HG03571 (cell line): ENCODE results near the gene DTX2.
A peak's percentile ranks its signal among the peaks of the same experiment; 100 is the strongest.
"Not testable (repeated sequence)": the region's sequence is repeated elsewhere in the genome, so short reads cannot be mapped to it uniquely, and the experiment has no call there.

Source experiments
- ATAC-seq: cut with Tn5 transposase; IDR thresholded peaks from one replicate; pipeline ENCODE4 v1.9.1; 2021; ENCODE audit not compliant: unreplicated experiment

Gene DTX2

DNA sequence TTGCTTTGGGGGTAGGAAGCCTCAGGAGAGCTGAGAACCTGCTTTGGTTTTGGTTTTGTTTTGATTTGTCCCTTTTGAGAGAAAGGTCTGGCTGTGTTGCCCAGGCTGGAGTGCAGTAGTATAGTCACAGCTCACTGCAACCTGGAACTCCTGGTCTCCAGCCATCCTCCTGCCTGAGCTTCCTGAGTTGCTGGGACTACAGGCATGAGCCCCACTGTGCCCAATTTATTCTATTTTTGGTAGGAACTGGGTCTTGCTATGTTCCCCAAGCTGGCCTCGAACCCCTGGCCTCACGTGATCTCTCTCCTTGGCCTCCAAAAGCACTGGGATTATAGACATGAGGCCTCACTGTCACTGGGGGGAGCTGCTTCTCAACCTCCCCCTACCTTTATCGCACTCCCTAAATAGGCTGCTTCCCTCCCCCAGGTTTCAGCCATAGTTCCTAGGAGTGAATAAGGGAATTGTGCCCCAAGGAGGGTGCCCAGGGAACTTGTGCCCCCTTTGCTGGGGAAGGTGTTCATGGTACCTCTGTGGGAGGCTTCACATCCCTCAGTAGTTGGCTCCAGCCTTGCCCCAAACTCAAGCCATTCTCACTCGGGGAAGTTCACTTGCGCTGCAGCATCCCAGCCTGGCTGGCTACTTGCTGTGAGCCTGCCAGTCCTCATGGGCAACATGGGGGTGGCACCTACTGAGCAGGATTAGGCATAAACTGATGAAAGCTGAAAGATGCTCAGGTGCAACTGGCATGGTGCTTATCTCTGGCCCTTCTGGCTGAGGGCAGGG lies 18.7 kb upstream of the DTX2 start:
- ATAC-seq = not testable (repeated sequence)

DNA sequence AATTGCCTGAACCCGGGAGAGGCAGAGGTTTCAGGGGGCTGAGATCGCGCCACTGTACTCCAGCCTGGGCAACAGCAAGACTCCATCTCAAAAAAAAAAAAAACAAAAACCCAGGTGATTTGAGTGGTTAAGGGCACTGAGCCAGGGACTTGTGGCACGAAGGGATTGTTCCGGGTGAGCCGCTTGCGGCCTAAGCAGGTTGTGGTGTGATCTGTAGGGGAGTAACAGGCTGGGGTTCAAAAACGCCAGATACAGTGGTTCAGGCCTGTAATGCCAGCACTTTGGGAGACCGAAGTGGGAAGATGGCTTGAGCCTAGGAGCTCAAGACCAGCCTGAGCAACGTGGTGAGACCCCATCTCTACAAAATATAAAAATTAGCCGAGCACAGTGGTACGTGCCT lies 17.7 kb upstream of the DTX2 start:
- peak; percentile 44 for ATAC-seq

DNA sequence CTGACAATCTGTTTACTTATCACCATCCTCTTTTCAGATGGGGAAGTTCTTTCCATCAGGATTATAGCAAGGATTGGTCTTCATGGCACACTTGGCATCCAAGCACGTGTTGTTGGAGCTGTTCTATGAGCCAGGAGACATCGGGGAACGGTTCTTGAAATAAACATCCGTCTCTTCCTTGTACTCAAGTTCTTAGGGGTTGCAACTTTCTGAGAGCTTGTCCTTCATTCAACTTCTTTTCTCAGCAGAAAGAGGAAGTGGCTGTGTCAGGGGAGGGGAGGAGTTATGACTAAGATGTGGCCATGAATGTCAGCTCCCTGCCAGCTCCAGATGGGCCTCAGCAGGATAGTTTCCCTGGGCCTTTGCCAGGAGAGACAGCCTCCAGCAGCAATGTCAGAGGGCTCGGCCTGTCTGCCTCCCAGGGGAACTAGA lies 15.9 kb upstream of the DTX2 start:
- peak; percentile 82 for ATAC-seq

DNA sequence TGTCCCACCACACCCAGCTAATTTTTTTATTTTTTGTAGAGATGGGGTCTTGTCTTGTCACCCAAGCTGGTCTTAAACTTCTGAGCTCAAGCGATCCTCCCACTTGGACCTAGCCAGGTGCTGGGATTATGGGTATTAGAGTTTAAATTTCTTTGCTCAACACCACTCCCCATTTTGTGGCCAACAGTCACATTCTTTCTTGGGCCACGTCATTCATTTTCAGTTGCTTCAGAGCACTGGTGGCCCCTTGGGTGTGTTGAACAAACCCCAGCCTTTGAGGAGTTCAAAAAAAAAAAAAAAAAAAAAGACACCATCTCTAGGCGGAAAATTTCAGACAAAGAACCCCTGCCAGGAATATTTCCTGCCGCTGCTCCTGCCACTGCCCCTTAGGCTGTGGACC lies 4.5 kb upstream of the DTX2 start:
- ATAC-seq = not testable (repeated sequence)

DNA sequence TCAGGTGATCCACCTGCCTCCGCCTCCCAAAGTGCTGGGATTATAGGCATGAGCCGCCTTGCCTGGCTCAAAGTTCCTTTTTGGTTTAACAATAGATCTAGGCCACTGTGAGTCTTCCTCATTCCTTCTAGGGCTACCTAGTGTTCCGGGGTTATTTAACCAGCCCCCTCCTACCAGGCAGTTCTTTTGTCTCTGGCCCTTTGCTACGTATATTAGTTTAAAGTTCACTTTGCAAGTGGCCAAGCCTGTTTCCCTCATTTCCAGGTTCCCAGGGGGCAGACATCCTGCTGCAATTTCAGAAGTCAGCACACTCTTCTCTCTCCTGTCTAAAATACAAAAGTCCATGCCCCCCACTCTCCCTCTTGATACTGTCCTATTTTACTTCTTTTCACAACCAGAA lies 3.0 kb upstream of the DTX2 start:
- ATAC-seq = not testable (repeated sequence)

DNA sequence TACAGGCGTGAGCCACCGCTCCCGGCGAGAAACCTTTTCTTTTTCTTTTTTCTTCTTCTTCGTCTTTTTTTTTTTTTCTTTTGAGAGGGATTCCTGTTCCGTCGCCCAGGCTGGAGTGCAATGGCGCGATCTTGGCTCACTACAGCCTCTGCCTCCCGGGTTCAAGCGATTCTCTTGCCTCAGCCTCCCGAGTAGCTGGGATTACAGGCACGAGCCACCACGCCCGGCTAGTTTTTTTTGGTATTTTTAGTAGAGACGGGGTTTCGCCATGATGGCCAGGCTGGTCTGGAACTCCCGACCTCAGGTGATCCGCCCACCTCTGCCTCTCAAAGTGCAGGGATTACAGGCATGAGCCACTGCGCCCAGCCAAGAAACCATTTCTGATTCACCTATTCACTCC lies 742 bp upstream of the DTX2 start:
- ATAC-seq = not testable (repeated sequence)

DNA sequence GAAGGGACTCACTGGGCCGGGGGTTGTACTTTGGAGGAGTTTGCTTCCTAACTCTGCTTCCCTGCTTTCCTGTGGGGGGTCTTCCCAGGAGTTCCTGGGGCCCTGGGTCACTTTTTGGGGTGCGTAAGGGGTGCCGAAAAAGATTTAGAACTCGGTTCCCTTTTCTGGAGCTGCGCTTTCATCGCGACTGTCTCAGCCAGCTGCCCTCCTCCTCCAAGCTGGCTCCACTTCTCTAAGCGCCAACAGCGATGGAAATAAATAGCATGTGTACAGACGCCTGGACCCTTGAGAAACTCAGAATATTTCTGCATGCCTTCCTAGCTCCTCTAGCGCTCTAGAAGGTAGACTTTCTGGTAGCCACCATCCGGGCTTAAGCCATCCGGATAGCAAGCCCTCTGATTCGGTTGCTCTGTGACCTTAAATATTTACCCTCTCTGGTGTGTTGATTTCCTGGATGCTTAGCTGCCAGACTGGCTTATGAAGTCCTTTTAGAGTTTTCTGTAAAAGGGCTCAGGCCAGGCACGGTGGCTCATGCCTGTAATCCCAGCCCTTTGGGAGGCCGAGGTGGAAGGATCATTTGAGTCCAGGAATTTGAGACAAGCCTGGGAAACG lies 868 bp downstream of the DTX2 start:
- not testable (repeated sequence) for ATAC-seq

DNA sequence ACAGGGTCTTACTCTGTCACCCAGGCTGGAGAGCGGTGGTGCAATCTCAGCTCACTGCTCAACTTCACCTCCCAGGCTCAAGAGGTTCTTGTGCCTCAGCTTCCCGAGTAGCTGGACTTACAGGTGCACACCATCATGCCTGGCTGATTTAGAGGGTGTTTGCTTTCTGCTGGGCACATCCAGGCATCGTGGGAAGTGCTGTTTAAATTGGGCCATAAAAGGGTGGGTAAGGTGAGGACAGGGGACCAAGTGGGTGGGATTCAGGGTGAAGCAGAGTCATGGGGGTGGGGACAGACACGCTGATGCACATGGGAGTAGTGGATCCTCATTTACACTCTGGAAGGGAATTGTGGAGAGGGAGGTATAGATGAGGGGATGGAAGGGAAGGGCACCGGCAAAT lies 3.5 kb downstream of the DTX2 start:
- not testable (repeated sequence) for ATAC-seq

DNA sequence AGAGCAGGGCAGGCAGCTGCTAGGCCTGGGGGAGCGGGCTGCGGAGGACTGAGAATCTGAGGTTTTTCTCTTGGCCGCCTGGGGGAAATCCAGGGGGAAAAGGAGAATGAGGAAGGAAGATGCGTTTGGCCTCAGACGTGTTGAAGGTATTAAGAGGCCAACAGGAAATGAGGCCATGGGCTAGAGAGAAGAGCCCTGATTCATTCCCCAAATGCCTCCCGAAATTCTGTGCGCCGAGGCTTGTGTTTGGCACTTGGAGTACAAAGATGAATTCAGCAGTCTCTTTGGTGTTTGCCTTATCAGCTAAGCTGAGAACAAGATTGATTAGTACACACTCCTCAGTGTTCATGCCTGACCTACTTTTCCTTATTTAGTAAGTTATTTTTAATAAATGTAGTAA lies 4.4 kb downstream of the DTX2 start:
- not testable (repeated sequence) for ATAC-seq

DNA sequence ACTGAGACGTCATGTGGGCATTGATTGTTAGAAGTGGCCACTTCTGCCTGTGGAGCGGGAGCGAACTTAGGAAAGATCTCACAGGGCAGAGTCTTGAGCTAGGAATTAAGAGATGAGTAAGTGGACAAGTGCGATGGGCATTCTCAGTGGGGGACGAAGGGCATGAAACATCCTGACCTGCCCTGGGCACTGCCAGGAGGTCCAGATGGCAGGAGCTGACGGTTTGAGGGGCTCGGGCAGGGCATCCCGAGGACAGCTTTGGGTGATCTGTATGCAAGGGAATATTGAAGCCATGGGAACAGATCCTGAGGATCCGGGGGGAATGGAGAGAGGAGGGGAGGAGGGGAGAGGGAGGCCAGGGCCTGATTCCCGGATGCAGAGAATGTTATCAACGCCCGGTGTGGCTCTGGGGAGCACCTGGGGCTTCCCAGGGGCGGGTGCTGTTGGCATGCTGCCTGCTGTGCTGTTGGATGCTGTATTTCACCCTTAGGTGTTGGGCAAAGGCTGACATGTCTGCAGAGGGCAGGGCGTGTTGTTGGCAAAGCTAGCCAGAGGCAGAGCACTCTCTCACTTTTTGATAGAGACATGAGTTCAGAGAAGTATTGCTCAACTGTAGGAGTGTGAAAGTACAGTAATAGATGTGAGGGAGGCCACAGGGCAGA lies 6.4 kb downstream of the DTX2 start:
- ATAC-seq = not testable (repeated sequence)

DNA sequence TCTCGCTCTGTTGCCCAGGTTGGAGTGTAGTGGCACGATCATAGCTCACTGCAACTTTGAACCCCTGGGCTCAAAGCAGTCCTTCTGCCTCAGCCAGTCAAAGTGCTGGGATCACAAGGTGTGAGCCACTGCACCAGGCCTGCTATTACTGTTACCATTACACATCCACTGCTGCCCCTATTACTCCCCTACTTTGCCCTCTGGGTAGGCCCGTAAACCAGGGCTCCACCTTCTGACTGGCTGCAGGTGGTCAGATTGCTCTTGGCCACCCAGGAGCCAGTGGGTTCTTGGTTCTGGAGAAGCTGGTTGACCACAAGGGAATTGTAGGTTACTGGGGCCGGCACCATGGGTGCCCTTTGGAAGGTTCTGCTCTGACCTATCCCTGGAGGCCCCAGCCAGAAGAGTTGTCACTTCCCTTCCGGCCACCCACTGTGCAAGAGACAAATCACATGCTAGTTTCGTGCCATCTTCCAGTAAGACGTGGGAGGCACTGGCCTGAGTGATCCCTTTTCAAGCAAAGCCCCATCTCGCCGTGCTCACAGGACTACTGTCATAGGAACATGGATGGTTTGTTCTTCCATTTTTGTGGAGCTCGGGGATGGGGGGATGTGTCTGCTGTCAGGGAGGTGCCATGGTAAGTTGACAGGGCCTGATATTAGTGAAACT lies 10.2 kb downstream of the DTX2 start:
- not testable (repeated sequence) for ATAC-seq

DNA sequence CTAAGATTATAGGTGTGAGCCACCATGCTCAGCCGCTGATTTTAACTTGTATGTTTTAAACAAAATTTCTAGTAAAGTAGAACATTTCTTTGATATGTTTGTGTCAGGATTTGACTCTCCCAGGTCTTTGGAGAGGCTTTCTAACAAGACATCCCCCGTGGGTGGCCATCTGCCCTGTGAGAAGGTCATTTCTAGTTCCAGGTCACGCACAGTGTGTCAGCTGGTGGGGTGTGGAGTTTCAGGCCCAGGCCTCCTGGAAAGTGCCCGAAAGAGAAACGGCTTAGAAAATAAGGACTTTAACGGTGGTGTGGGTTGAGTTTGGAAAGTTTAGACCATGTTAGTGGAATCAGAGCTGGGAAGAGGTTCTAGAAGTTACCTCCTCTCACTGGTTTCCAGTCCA lies 11.6 kb downstream of the DTX2 start:
- not testable (repeated sequence) for ATAC-seq

DNA sequence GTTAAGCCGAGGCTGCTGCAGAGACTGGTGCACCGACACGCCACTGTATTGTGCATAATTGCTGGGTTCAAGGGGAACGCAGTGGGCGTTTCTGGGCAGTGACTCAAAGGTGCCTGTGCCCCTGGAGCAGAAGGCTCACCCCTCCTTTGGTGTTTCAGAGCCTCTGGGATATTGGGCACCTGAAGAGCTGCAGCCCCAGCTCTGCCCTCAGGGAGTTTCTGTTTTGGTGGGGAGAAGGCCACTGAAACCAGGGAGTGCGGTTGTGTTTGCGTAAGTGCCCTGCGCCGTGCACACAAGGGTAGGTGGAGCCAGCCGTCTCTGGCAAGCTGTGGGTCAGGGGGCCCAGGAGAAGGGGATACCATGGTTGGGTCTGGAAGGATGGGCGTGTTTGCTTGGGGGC lies 14.8 kb downstream of the DTX2 start:
- ATAC-seq = not testable (repeated sequence)

DNA sequence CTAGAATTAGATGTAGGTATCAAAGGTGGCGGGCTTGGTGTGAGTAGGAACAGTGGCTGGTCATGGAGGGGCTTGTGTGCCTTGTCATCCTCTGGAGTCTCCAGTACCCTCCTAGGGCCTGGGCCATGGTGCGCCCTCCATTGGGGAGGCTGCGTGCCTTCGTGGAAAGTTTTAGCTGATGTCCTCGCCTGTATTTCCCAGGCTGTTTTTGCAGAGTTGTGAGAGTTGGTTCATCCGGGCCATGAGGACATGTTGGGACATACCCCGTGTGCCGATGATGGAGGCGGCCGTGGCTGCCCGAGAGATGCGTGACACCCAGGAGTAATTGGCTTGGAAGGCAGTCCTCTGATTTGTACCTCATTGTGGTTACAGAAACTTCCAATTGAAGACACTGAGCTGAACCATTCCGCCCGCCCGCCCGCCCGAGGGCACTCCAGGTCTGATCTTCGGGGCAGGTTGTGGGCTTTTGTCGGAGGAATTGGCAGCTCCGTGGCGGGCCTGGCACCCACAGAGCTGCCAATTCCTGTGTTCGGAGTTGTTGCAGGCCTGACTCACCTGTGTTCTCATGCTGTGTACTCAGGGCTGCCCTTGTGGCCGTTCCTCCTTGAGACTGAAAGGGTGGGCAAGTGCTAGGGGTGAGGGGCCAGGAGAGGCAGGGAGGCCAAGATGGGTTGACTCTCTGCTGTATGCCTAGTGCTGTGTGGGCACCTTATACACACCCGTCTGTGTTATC lies 15.4 kb downstream of the DTX2 start:
- not testable (repeated sequence) for ATAC-seq

DNA sequence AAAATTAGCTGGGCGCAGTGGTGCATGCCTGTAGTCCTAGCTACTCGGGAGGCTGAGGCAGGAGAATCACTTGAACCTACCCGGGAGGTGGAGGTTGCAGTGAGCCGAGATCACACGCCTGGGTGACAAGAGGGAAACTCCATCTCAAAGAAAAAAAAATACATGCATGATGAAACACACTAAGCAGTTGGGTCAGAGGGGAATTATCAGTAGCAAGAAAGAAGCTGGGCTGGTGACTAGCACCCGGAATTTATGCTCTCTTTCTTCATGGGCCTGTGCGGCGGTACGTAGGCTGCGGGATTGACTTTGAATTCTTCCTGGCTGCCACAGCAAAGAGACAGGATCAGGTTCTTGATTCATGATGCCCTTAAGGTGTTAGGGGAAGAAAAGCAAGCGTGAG lies 18.1 kb downstream of the DTX2 start:
- ATAC-seq = not testable (repeated sequence)

DNA sequence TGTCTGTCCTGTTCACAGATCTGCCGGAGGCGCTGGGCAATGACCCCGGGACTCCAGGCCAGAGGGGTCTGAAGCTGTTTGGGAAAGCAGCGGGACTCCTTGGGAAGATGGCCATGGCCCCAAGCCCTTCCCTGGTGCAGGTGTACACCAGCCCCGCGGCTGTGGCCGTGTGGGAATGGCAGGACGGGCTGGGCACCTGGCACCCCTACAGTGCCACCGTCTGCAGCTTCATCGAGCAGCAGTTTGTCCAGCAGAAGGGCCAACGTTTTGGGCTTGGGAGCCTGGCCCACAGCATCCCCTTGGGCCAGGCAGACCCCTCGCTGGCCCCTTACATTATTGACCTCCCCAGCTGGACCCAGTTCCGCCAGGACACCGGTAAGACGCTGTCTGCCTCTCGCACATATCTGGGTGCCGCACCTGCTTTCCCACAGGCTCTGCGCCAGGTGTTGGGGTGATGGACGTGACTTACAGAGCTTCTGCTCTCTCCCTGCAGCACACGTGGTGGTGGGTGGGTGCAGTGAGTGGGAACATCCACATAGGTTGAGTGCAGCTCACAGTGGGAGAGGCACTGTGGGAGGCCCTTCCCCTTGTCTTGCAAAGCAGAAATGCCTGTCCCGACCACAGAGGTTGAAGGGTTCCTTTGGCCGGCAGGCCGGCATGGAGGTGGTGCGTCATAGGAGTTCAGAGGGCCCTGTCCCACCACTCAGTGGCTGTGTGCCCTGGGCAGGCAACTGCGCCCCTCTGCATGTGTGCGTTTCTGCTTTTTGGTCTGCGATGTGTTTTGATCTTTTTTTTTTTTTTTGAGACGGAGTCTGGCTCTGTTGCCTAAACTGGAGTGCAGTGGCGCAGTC lies 19.1 kb downstream of the DTX2 start:
- not testable (repeated sequence) for ATAC-seq

DNA sequence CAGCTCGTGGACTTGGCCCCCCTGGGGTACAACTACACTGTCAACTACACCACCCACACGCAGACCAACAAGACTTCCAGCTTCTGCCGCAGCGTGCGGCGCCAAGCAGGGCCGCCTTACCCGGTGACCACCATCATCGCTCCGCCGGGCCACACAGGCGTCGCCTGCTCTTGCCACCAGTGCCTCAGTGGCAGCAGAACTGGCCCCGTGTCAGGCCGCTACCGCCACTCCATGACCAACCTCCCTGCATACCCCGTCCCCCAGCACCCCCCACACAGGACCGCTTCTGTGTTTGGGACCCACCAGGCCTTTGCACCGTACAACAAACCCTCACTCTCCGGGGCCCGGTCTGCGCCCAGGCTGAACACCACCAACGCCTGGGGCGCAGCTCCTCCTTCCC lies 21.2 kb downstream of the DTX2 start:
- not testable (repeated sequence) for ATAC-seq

DNA sequence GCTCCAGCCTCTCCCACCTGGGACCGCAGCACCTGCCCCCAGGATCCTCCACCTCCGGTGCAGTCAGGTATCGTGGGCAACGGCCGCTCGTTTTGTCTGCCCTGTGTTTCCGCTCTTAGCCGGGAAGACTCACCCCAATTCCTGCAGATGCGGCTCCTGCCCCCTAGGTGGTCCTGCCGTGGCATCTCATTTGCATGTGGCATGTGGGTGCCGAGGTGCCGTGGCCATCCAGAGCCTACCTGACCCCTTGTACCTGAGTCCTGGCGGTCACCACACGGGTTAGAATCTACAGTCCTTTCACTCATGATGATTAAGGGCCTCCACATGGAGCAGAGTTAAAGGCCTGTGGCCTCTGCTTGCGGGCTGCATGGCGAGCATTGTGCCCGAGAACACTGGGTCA lies 21.6 kb downstream of the DTX2 start:
- not testable (repeated sequence) for ATAC-seq

DNA sequence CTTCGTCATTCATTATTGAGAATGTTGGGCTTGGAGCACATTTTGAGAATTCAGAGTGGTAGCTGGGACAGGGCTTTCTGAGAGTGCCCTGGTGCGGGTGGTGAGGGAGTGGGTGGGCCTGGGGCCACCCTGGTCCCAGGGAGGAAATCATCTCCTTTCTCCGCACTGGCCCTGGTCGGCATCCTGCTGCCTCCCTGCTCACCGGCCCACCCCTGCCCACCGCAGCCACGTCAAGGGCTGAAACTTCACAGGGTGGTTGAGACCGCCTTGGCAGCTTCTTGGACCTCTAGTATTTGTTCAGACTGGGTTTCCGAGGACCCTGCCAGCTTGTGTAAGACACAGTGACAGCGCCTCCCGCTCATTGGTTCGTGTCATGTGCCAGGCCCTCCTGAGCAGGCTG lies 22.9 kb downstream of the DTX2 start:
- ATAC-seq = not testable (repeated sequence)
